ENCODE measurements around the gene NEK1.

The NEK1 gene

DNA sequence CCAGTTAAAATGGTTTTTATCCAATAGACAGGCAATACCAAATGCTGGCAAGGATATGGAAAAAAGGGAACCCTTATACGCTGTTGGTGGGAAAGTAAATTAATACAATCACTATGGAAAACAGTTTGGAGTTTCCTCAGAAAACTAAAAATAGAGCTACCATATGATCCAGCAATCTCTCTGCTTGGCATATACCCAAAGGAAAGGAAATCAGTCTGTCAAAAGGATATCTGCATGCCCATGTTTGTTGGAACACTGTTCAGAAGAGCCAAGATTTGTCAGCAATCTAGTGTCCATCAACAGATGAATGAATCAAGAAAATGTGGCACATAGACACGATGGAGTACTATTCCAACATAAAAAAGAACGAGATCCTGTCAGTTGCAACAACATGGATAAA is 250.6 kb downstream of the NEK1 start:
- DNase-seq = no peak

GRCh38 chr4:169359961-169360360 is 252.4 kb downstream of the NEK1 start:
- DNase-seq = no peak

GRCh38 chr4:169352360-169352759 is 260.0 kb downstream of the NEK1 start:
- DNase-seq = no peak

GRCh38 chr4:169351872-169352271 is 260.5 kb downstream of the NEK1 start:
- DNase-seq = no peak

- DNase-seq = no peak
Measured at GRCh38 chr4:169348541-169348940, 263.8 kb downstream of the NEK1 start.

- no peak for DNase-seq
Measured at GRCh38 chr4:169346840-169347239, 265.5 kb downstream of the NEK1 start.

DNA sequence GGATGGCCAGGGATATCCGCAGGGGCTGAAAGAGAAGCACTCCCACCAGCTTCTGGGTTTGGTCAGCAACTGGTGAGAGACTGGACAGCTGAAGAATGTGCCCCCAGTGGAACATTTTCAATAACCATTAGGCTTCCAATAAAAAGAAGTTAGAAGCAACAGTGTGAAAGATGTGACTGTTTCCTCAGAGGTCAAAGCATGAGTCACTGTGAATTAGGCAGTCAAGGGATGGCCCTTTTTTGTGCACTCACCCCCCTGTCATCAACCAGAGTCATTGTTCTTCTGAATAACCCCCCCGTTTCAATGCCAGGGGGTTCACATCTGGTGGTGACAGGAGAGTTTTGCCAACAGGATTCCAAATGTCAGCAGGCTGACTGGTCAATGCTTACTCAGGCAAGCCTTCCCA is 267.1 kb downstream of the NEK1 start:
- no peak for DNase-seq
